Kidney tubule cell (primary cell): ENCODE measurements around the gene PILRA.
"Not testable (repeated sequence)": the region's sequence is repeated elsewhere in the genome, so short reads cannot be mapped to it uniquely, and the experiment has no call there.

Experiments
- DNase-seq: peaks from one replicate; pipeline ENCODE4 v3.0.0-alpha.2; 2018; ENCODE audit warnings: low spot score

The PILRA gene

DNA sequence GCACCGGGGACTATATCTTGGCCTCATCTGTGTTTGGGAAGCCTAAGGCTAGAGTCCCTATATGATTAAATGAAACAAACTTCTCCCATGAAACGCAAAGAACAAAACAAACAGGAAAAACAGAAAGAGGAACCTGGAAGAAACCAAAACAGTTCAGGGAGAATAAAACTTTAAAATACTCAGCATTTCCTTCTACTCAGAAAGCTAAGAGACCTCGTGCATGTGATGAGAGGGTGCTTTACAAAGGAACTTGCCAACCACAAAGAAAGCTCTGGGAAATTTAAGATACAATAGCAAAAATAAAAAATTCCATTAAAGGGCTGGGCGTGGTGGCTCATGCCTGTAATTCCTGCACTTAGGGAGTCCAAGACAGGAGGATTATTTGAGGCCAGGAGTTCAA, 6.9 kb downstream of the PILRA start:
- no peak for DNase-seq

DNA sequence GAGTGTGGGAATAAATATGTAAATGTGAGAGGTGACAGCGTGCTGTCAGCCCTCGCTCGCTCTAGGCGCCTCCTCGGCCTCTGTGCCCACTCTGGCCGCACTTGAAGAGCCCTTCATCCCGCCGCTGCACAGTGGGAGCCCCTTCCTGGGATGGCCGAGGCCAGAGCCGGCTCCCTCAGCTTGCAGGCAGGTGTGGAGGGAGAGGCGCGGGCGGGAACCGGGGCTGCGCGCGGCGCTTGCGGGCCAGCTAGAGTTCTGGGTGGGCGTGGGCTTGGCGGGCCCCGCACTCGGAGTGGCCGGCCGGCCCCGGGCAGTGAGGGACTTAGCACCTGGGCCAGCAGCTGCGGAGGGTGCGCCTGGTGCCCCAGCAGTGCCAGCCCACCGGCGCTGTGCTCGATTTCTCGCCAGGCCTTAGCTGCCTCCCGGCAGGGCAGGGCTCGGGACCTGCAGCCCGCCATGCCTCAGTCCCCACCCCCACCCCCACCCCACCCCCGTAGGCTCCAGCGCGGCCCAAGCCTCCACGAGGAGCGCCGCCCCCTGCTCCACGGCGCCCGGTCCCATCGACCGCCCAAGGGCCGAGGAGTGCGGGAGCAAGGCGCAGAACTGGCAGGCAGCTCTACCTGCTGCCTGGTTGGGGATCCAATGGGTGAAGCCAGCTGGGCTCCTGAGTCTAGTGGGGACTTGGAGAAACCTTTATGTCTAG, 8.4 kb downstream of the PILRA start:
- not testable (repeated sequence) for DNase-seq

DNA sequence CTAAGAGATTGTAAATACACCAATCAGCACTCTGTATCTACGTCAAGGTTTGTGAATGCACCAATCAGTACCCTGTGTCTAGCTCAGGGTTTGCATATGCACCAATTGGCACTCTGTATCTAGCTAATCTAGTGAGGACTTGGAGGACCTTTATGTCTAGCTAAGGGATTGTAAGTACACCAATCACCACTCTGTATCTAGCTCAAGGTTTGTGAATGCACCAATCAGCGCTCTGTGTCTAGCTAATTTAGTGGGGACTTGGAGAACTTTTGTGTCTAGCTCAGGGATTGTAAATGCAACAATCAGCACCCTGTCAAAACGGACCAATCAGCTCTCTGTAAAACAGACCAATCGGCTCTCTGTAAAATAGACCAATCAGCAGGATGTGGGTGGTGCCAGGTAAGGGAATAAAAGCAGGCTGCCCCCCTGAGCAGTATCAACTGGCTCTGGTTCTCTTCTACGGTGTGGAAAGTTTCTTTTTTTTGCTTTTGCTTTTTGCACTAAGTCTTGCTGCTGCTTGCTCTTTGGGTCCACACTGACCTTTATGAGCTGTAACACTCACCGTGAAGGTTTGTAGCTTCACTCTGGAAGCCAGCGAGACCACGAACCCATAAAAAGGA, 9.1 kb downstream of the PILRA start:
- DNase-seq = peak; percentile 33

DNA sequence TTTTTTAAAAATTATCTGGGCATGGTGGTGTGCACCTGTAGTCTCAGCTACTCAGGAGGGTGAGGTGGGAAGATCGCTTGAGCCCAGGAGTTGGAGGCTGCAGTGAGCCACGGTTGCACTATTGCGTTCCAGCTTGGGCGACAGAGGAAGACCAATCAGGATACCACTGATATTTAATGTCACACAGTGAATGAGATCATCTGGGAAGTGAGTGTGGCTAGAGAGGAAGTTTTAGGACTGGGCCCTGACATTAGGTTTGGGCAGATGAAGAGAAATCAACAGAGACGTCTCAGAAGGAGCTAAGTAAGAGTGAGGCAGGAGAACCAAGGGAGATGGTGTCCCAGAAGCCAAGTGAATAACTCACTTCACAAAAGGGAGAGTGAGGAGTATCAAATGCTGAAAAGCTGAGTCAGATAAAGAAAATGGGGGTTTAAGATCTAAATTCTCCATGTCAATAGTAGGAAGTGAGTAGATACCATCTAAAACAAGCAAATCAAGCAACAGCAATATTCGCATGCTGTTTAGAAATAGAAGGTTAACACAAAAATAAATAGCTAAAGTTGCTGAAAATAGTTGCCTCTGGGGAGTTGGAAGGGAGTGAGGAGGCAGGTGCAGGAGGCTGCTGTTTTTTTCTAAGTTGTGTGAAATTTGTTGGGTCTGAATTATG, 11.5 kb downstream of the PILRA start:
- no peak for DNase-seq

DNA sequence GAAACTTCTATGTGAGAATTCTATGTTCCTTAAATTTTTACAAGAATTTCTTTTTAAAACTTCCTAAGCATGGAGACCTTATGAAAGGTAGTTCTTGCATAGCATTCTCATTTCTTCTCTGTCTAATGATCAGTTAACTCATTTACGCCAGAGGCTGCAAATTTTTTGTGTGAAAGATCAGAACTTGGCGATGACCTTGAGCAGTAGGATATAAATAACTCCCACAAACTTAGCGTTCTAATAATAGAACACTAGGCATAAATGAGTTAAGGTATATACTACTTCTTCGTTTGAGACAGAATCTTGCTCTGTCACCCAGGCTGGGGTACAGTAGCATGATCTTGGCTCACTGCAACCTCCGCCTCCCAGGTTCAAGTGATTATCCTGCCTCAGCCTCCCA, 13.7 kb downstream of the PILRA start:
- no peak for DNase-seq

DNA sequence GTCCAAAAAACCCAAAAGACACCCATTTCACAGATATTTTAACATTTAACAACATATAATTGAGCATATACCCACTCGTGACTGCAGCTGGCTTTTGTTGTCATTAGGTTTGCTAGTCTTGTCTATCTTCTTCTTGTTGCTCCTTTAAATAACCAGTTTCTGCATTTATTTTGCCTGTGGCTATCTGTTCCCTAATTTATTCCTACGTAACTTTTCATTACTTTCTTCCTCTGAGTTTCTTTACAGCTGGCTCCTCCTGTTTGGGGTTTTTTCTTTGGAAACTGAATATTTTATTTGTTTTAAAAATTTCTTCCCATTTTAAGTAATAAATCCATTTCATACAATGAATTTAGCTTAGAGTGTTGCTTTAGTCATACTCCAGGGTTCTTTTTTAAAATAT, 14.4 kb downstream of the PILRA start:
- DNase-seq = no peak

DNA sequence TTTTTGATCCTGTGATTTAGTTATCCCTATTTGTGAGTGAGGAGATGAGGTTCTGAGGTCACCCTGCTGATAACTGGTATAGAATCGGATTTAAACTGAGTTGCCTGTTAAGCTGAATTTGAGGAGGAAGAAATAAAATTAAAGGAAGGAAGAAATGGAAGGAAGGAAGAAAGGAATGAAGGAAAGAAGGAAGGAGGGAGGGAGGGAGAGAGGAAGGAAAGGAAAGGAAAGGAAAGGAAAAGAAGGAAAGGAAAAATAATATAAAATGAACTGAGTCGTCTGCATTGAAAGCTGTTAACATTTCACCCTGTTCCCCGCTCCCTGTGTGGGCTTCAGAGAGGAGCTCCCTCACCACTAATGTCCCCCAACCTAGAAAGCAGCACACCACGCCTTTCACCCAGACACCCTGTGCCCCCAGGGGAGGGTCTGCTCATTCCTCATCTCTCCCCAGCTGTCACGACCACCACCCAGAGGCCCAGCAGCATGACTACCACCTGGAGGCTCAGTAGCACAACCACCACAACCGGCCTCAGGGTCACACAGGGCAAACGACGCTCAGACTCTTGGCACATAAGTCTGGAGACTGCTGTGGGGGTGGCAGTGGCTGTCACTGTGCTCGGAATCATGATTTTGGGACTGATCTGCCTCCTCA, 16.3 kb downstream of the PILRA start:
- no peak for DNase-seq

DNA sequence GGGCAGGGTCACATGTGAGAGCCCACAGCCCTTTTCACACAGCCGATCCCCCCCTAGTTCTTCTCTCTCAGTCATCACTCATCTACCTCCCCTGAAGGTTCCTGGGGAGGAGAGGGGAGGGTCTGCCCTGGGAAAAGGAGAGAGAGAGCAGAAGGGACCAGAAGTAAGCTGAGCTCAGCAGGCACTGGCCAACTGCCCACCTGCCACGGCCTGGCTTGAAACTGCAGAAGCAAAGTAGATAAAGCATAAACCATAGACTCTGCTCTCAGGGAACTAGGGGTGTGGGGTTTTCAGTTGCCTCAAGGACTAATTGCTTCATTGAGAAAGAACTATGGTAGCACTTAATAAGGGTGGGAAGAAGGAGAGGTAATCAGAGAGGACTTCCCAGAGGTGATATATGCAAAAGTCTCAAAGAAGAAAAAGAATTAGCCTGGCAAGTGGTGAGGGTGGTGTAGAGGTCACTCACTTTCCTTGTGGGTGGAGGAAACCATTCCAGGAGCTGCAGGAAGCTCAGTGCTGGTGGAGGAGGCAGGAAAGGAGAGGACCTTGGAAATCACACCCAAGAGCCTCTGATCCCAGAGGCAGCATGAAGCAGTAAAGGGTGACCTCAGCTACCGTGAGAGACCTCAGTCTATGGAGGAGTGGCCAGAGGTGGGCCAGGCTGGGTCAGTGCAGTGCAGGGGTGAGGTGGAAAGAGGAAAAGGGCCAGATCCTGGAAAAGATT, 17.2 kb downstream of the PILRA start:
- no peak for DNase-seq

DNA sequence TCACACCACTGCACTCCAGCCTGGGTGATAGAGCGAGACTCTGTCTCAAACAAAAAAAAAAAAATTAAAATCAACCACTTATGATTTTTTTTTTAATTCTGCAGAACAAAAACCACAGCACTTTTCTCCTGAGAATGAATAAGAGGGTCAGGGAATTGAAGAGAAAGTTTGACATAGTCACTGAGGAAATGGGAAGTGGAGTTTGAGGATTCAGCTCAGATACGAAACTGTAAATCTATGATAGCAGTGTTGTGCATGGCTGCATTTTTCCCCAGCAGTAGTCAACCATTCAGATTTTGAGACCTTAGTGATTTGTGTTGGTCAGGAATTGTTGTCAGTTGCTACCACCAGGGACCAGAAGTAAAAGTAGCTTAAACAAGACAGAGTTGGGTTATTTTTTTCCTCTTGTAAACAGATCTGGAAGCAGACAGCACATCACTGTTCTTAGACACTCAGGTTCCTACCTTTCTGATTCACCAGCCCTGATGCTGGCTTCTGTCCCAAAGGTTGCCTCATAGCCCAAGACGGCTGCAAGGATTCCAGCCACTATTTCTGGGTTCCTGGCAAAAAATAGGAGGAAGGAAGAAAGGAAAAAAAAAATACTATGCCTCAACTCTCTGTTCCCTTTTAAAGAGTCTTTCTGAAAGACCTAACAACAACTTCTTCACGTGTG, 20.1 kb downstream of the PILRA start:
- no peak for DNase-seq

DNA sequence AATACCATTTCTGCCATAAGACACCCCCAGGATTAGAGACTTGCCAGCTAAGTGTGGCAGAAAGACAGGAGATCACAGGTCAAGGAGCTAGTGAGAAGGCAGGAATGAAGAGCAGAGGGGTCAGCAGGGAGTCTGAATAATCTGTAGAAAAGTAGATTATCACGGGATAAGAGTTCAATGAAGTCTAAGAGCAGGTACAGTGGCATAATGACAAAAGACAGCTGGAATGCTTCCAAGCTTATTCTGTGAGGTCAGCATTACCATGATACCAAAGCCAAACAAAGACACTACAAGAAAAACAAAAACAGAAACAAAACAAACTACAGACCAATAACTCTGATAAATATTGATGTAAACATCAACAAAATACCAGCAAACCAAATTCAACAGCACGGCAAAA, 20.8 kb downstream of the PILRA start:
- DNase-seq = no peak

DNA sequence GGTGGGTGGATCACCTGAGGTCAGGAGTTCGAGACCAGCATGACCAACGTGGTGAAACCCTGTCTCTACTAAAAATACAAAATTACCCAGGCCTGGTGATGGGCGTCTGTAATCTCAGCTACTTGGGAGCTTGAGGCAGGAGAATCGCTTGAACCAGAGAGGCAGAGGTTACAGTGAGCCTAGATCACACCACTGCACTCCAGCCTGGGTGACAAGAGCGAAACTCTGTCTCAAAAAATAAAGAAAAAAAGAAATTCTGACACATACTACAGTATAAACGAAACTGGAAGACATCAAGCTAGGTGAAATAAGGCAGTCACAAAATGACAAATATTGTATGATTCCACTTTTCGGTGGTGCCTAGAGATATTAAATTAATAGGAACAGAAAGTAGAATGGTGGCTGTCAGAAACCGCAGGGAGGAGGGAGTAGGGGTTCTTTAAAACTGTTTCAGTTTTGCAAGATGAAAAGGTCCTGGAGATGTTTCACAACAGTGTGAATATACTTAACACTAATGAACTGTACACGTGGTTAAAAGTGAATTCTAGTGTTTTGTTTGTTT, 23.2 kb downstream of the PILRA start:
- no peak for DNase-seq

DNA sequence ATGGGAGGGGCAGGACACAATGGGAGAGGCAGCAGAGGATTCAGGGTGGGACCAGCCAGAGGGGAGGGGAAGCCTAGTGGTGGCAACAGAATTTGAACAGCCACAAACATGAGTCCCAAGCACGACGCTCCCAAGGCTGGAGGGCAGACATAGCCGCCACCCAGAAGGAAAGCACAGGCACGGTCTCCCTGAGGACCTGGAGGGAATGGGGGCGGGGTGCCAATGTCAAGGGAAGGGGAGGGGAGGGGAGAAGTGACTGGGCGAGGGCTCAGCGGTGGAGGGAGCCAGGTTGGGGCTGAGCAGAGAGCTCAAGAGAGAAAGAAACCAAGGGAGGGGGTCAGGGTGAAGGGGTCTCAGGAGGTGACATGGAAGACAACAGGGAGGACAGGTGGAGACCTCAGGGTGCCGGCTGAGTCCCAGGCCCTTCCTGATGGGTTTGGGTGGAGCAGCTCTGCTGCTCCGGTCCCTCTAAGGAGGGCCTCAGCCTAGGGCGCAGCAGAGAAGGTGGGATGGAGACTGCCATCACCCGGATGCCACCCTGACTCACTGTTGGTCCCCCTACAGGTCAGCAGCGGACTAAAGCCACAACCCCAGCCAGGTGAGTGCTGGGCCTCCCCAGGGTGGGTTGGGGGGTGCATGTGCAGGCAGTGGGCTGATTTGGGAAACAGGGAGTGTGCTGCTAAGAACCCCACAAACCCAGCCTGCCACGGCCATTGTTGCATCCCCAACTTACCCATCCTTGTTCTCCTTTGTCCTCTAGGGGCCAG, 24.2 kb downstream of the PILRA start:
- no peak for DNase-seq

DNA sequence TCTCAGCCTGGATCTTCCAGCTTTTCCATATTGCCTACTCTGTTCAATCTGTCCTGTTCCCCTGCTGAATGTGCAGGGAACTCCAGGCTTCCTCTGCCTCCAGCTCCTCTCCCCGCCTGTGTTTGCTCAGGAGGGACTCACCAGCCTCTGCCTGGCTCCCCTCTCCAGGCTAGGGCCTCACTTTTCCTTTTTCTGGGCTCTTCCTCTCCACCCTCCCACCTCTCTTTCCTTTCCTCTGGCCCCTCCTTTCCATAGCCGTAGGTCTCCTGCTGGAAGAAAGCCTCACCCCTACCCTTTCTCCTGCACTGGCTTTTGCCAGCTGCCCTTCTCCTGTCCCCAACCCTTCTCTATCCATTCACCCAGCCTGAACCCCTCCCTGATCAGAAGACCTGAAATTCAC, 25.0 kb downstream of the PILRA start:
- no peak for DNase-seq

DNA sequence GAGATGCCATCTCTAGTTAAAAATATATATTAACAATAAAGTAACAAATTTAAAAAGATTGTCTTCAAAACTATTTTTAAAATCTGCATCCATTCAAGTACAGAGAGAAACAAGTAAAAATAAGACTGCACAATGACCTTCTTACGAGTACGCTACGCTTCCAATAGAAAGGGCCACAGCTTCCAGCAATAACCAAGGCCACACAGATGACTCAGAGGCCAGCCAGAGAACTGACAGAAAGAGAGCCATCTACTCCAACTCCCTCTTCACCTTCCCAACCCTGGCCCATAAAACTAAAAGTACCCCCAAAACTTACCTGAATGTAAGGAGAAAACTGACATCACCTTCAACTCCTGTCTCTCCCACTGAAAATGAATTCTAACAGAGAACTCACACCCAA, 26.8 kb downstream of the PILRA start:
- no peak for DNase-seq

DNA sequence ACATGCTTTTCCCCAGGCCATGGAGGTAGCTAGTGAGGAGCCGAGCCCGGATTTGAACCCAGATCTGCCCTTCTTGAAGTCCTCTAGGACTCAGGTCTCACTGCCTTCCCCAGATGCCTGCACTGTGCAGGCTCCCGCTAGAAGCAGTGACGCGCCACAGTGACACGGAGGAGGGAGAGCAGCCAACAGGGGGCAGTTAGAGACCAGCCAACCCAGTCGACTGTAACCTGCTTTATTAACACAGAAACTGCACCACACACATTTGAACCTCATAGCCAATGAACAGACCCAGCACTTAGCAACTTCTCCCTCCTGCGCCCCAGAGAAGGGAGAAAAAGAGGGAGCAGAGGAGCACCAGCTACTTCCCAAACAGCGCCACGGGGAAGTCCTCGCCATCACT, 27.4 kb downstream of the PILRA start:
- DNase-seq = no peak

DNA sequence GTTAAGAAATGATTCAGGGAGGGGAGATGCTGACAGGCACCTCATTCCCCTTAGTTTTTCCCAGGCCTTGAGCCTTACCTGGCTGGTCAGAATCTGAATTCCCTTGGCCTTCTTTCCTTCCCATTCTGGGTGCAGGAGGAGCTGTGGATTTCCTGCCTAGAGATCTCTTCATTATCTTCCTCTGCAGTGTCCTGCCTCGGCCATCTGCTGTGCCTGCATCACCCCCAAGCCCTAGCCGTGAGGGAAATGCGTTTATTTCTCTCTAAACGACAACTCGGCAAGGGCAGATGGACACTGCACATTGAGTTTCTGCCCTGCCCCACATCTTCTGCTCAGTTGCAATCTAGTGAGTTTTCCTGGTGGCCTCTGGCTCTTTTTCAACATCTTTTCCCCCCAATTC, 28.5 kb downstream of the PILRA start:
- DNase-seq = no peak

DNA sequence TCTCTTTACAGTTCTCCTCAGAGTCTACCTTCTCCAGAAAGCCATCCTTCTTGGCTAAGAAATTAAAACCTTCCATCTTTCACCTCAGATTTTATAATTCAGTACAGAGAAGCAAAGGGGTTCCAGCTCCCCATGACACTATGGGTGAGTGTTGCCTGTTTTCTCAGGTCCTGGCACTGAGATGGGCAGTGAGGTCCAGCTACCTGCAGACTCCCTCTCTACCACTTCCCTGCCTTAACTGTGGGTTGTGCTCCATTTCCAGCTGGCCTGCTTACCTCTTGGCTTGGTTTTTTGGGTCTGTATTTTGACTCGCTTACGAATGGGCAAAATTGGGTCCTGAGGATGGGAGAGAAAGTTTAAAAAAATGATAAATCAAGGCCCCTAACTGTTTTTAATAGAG, 29.0 kb downstream of the PILRA start:
- no peak for DNase-seq

DNA sequence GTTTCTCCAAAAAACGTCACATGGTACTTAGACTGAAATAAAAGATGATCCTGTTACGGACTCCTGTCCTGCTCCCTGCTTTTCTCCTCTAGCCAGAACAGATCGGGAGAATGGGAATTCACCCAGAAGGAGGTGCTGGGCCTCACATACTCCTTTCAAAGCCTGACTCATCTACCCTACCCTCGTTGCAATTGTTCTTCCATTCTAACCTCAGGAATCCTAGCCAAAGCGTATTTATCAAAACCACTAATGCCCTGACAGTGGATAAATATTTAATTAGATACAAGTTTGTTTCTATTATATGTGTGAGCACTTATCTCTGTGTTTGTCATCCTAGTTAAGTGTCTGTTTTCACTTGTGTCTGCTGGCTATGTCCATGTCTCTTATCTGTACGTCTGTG, 33.5 kb downstream of the PILRA start:
- peak; percentile 50 for DNase-seq

DNA sequence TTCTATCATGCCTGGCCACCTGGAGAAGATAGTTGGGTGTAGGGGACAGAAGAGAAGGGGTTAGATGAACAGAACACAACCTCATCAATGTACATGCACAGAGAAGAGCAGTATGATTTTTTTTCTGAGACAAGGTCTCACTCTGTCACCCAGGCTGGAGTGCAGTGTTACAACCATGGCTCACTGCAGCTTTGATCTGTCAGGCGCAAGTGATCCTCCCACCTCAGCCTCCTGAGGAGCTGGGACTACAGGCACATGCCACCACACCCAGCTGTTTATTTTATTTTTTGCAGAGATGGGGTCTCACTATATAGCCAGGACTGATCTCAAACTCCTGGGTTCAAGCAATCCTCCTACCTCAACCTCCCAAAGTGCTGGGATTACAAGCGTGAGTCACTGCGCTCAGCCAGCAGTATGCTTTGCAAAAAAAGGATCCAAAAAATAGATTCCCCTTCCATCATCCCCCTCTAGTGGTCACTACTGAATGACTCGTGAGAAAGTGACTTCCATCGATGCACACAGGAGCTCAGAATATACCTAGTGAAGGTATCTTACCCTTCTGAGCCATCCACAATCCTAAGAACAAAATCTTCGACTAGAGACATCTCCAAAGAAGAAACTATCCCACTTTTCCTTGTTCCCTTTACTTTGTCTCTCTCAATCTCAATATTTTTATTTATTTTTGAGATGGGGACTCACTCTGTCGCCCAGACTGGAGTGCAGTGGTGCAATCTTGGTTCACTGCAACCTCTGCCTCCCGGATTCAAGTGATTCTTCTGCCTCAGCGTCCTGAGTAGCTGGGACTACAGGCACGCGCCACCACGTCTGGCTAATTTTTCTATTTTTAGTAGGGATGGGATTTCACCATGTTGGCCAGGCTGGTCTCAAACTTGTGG, 34.2 kb downstream of the PILRA start:
- DNase-seq = peak; percentile 78

DNA sequence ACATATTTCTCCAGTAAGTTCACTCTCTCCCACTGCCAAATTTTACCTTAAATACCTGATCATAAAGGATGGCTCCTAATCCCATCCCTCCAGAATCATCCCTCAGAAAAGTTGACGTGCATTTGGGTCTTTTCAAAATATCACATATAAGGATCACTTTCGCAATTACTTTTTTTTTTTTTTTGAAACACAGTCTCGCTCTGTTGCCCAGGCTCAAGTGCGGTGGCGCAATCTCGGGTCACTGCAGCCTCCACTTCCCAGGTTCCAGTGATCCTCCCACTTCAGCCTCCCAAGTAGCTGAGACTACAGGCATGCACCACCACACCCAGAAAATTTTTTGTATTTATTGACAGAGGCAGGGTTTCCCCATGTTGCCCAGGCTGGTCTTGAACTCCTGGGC, 37.8 kb downstream of the PILRA start:
- no peak for DNase-seq
